ENCODE measurements around the gene VEGFB. TPM values are rescaled to one million over a fixed set of nuclear protein-coding genes. Genes with fewer than 3 reads are reported as not detected.
A peak's percentile ranks its signal among the peaks of the same experiment; 100 is the strongest.

Gene VEGFB
- total and polyA plus RNA-seq, 2 of the 8 experiments (the other 6 are each of a cell fraction or from before 2014, with no cell fraction given): 9.3 to 49.6 TPM

- Histone ChIP-seq H3K14ac (ENCODE audit: insufficient read length) (no peak overlapping the region), H3K9me3 (ENCODE audit: insufficient read depth in 2 of 2, low read depth in 1 of 2, low read length in 1 of 2) (no peaks in the 10 kb centered on the region), H4K8ac (ENCODE audit: extremely low read depth, insufficient read depth, low read length) (peak overlapping the region; percentile 76; the same call in 1 of the 2 replicates), H3K56ac (replicated peaks; ENCODE audit: insufficient read length, low read depth, low read length) (no peak overlapping the region), H3K4me2 (ENCODE audit: insufficient read depth in 1 of 2, low read depth in 2 of 2, low read length in 2 of 2) (no peak overlapping the region), H4K91ac (replicated peaks; ENCODE audit: insufficient read length, low read length) (no peak overlapping the region), H3K27ac (ENCODE audit: low read depth, low read length) (no peak overlapping the region), H3K4me1 (replicated peaks in 1 of 4; ENCODE audit: control insufficient read depth in 3 of 4, insufficient read depth in 4 of 4, low read length in 3 of 4) (peaks cover 0 to 5% (median 0%) of the 10 kb centered on the region in 4 experiments; a peak in 3 of 7 replicates), H4K5ac (ENCODE audit: insufficient read length, low read depth, low read length) (no peak overlapping the region), H2BK120ac (replicated peaks; ENCODE audit: low read depth, low read length) (no peak overlapping the region), H3K79me1 (ENCODE audit: low read depth, low read length) (no peaks in the 10 kb centered on the region), H2AK5ac (ENCODE audit: low read depth, low read length) (no peak overlapping the region), H2BK5ac (ENCODE audit: low read depth, low read length) (no peak overlapping the region), H3K27me3 (replicated peaks in 1 of 4; ENCODE audit: control insufficient read depth in 3 of 4, extremely low read depth in 1 of 4, insufficient read depth in 3 of 4, low read length in 3 of 4) (no peaks in the 10 kb centered on the region; a peak in 1 of 7 replicates), H3K18ac (ENCODE audit: extremely low read depth, low read length) (no peak overlapping the region), H3K9ac (replicated peaks in 1 of 4; ENCODE audit: extremely low read depth in 1 of 4, low read depth in 3 of 4, low read length in 3 of 4) (no peak overlapping the region), H3K23ac (ENCODE audit: insufficient read length) (no peak overlapping the region), H3K36me3 (ENCODE audit: control insufficient read depth in 2 of 4, insufficient read depth in 4 of 4, low read length in 3 of 4) (peaks cover 24 to 40% (median 32%) of the 10 kb centered on the region in 4 experiments), H3K4ac (replicated peaks; ENCODE audit: insufficient read length, low read depth, low read length) (no peak overlapping the region), H3K23me2 (ENCODE audit: low read depth, low read length) (no peaks in the 10 kb centered on the region), H3K79me2 (ENCODE audit: control insufficient read depth in 1 of 2, insufficient read depth in 2 of 2, low read length in 2 of 2) (no peaks in the 10 kb centered on the region), H2BK12ac (ENCODE audit: low read depth, low read length) (no peak overlapping the region), H4K20me1 (replicated peaks in 1 of 2; ENCODE audit: control insufficient read depth in 1 of 2, insufficient read depth in 2 of 2, low read length in 2 of 2) (peaks cover 5 to 14% of the 10 kb centered on the region in 2 experiments), H2BK20ac (ENCODE audit: low read length) (no peak overlapping the region), H2BK15ac (ENCODE audit: low read length) (no peak overlapping the region), H2AFZ (ENCODE audit: low read length) (no peak overlapping the region), H3K4me3 (ENCODE audit: extremely low read depth in 1 of 4, insufficient read depth in 2 of 4, low read depth in 3 of 4, low read length in 4 of 4) (no peak overlapping the region)
- CTCF ChIA-PET (ENCODE audit: partially characterized antibody): interaction anchor here (0.7 to 7.4 kb wide), 16 partner anchors 8 to 242 kb away, joined by 3 to 68 read pairs (median 12); partner anchors contain the start of genes DNAJC4, NUDT22, PLCB3 and TRPT1
- no peak for TF ChIP-seq GTF2F1 (IDR thresholded peaks at IDR 0.05; ENCODE audit: borderline replicate concordance, low read depth, low read length)
- no peak for TF ChIP-seq CREB1 (IDR thresholded peaks at IDR 0.05)
- TF ChIP-seq TEAD4 (IDR thresholded peaks at IDR 0.05; ENCODE audit: low read depth, low read length): no peak
- no peak for TF ChIP-seq CBX5 (IDR thresholded peaks at IDR 0.05; ENCODE audit: low read depth, low read length)
- no peak for TF ChIP-seq SAP30 (IDR thresholded peaks at IDR 0.05; ENCODE audit: insufficient read depth, insufficient replicate concordance, low read length)
- POLR2A ChIA-PET (ENCODE audit: partially characterized antibody): interaction anchor here (0.7 to 18.4 kb wide), 15 partner anchors 12 to 444 kb away, joined by 3 to 253 read pairs (median 4); partner anchors contain the start of genes ESRRA, GPR137, NUDT22 and PLCB3
- FAIRE-seq: no peak
- DNase-seq (ENCODE audit: low read depth in 1 of 2, low spot score in 2 of 2): no peak
- WGBS, 2 experiments (ENCODE audit: extremely low coverage in 1 of 2, insufficient coverage in 1 of 2, insufficient read length in 1 of 2, insufficient replicate concordance in 2 of 2, low coverage in 1 of 2, low lambda C conversion rate in 2 of 2, missing lambda C conversion rate in 1 of 2): 95% methylated on average over 18 of the region's 30 CpGs; no CpG with 5 or more reads in 1 of the 2 experiments
Measured at GRCh38 chr11:64207256-64208085, 26.9 kb upstream of the VEGFB start.

All from H1 (cell line).